Activated CD4-positive, alpha-beta T cell treated with anti-CD3 and anti-CD28 coated beads for 36 hours (primary cell): ENCODE results near the gene ATF6B. TPM values are rescaled to one million over a fixed set of nuclear protein-coding genes. Genes with fewer than 3 reads are reported as not detected.

Experiments used
- ATAC-seq: fragments of 200-7000 bp; cut with Tn5 transposase; one replicate; pipeline ENCODE4 v1.10.0; 2021; ENCODE audit warnings: mild to moderate bottlenecking, moderate library complexity
- CTCF ChIA-PET: fragments of 350-600 bp; sonication (Branson Sonifier 250); formaldehyde crosslinking; loops from one replicate; lab custom pipeline; 2021; ENCODE audit warnings: antibody characterized with exemption; lab: Charles Lee
- POLR2A ChIA-PET: fragments of 350-600 bp; sonication (Branson Sonifier 250); formaldehyde crosslinking; loops from one replicate; lab custom pipeline; 2021; ENCODE audit warnings: antibody characterized with exemption, inconsistent platforms; lab: Charles Lee
- DNase-seq: peaks from one replicate; pipeline ENCODE4 v3.0.0-alpha.2; 2020
- H3K27ac Mint-ChIP-seq: one replicate; pipeline ENCODE4 v1.8.0; 2021; ENCODE audit warnings: mixed read lengths
- H3K27me3 Mint-ChIP-seq: one replicate; pipeline ENCODE4 v1.8.0; 2021; ENCODE audit warnings: mixed read lengths
- H3K36me3 Mint-ChIP-seq: one replicate; pipeline ENCODE4 v1.8.0; 2021; ENCODE audit warnings: low read depth, mixed read lengths
- H3K4me1 Mint-ChIP-seq: one replicate; pipeline ENCODE4 v1.8.0; 2021; ENCODE audit warnings: mixed read lengths
- H3K4me3 Mint-ChIP-seq: one replicate; pipeline ENCODE4 v1.8.0; 2021; ENCODE audit warnings: mild to moderate bottlenecking, moderate library complexity, mixed read lengths
- H3K9me3 Mint-ChIP-seq: one replicate; pipeline ENCODE4 v1.8.0; 2021; ENCODE audit warnings: low read depth, mixed read lengths
- intact Hi-C, 2 experiments: fragments of 100-400 bp; cut with DNase I in 1 of 2; cut with micrococcal nuclease in 1 of 2; formaldehyde crosslinking; loops; one replicate each; pipeline versions ENCODE4 v1.14.2 to v1.15.1; 2022 to 2024; cut with DNase I, micrococcal nuclease
- total RNA-seq, 2 experiments: library from RNA; stranded (reverse); gene quantifications; one replicate each; pipeline ENCODE4 v1.2.3, GENCODE V29; 2021

Gene ATF6B
- total RNA-seq: 10 to 100 TPM; 60.2 to 63.4 TPM

- ATAC-seq: peak; percentile 91
- peak; percentile 99 for DNase-seq
- Mint-ChIP-seq H3K36me3 (peaks cover 18% of the 10 kb centered on the region), H3K27me3 (no peaks in the 10 kb centered on the region), H3K4me1 (peaks cover 39% of the 10 kb centered on the region), H3K9me3 (no peaks in the 10 kb centered on the region), H3K4me3 (peak within 1 kb of the TSS; percentile 99), H3K27ac (peak within 1 kb of the TSS; percentile 98)
- ChIA-PET CTCF (interaction anchor here (0.6 to 4.2 kb wide), 6 partner anchors 8 to 1946 kb away, joined by 3 to 36 read pairs (median 4); no protein-coding TSS in a partner anchor), POLR2A (interaction anchor here (0.6 to 2.2 kb wide), 11 partner anchors 9 to 844 kb away, joined by 3 to 8 read pairs (median 3); partner anchors contain the start of gene EHMT2)
- intact Hi-C loops: loop anchor here (1.0 to 10.0 kb wide), 5 partner anchors 50 to 725 kb away; partner anchors contain the start of genes ATP6V1G2 (in 1 of the 2), DDX39B (in 1 of the 2), EHMT2 (in 1 of the 2) and NFKBIL1 (in 1 of the 2)
Measured at GRCh38 chr6:32127717-32128592, at the start of gene ATF6B. Gene ATF6B, minus strand, starts transcription at chr6:32128246. Its CDS starts 39 bp downstream, at chr6:32128207.

- CTCF ChIA-PET: interaction anchor here (0.6 to 1.4 kb wide), 3 partner anchors 16 to 665 kb away, joined by 3 to 5 read pairs (median 4); partner anchors contain the start of gene GPSM3
- peaks cover 24% of the 10 kb centered on the region for H3K36me3 Mint-ChIP-seq
- H3K27ac Mint-ChIP-seq: peak overlapping the region; percentile 98
- POLR2A ChIA-PET: interaction anchor here (0.8 to 1.4 kb wide), 5 partner anchors 14 to 794 kb away, joined by 3 to 7 read pairs (median 4); partner anchors contain the start of genes ATF6B, PSMB9 and TAP1
- intact Hi-C loops: loop anchor here (1.0 to 5.0 kb wide), 12 partner anchors 22 to 1620 kb away; partner anchors contain the start of genes HSD17B8 (in 2 of the 2), PPT2 (in 2 of the 2), PSMB8 (in 2 of the 2) and RXRB (in 2 of the 2)
- DNase-seq: peak; percentile 57
- no peak for ATAC-seq
- no peaks in the 10 kb centered on the region for H3K27me3 Mint-ChIP-seq
- H3K4me1 Mint-ChIP-seq: peaks cover 70% of the 10 kb centered on the region
- no peaks in the 10 kb centered on the region for H3K9me3 Mint-ChIP-seq
- peak overlapping the region; percentile 92 for H3K4me3 Mint-ChIP-seq
Measured at GRCh38 chr6:32177183-32177787, 49.2 kb upstream of the ATF6B start.

- intact Hi-C loops: loop anchor here (1.0 to 5.0 kb wide), 13 partner anchors 22 to 1619 kb away; partner anchors contain the start of genes HSD17B8 (in 2 of the 2), PPT2 (in 2 of the 2), PSMB8 (in 2 of the 2) and RXRB (in 2 of the 2)
- ChIA-PET POLR2A (interaction anchor here (0.6 to 1.4 kb wide), 5 partner anchors 9 to 795 kb away, joined by 4 to 7 read pairs (median 5); partner anchors contain the start of genes ATF6B, PSMB9 and TAP1), CTCF (interaction anchor here (1.3 to 1.4 kb wide), 2 partner anchors 17 to 19 kb away, joined by 4 to 5 read pairs; partner anchors contain the start of gene GPSM3)
- H3K27me3 Mint-ChIP-seq: no peaks in the 10 kb centered on the region
- ATAC-seq (no peak), DNase-seq (no peak)
- peaks cover 24% of the 10 kb centered on the region for H3K36me3 Mint-ChIP-seq
- no peaks in the 10 kb centered on the region for H3K9me3 Mint-ChIP-seq
- H3K4me1 Mint-ChIP-seq: peaks cover 67% of the 10 kb centered on the region
- peak overlapping the region; percentile 92 for H3K4me3 Mint-ChIP-seq
- peak overlapping the region; percentile 98 for H3K27ac Mint-ChIP-seq
Measured at GRCh38 chr6:32176476-32177182, 48.6 kb upstream of the ATF6B start.

- Mint-ChIP-seq H3K4me3 (peak within 1 kb of the TSS; percentile 92), H3K36me3 (peaks cover 22% of the 10 kb centered on the region), H3K4me1 (peaks cover 62% of the 10 kb centered on the region), H3K9me3 (no peaks in the 10 kb centered on the region), H3K27me3 (no peaks in the 10 kb centered on the region), H3K27ac (peak within 1 kb of the TSS; percentile 98)
- peak; percentile 53 for ATAC-seq
- intact Hi-C loops: loop anchor here (1.0 to 5.0 kb wide), 10 partner anchors 21 to 1619 kb away; partner anchors contain the start of genes HSD17B8 (in 2 of the 2), PSMB8 (in 2 of the 2), RXRB (in 2 of the 2) and SLC39A7 (in 2 of the 2)
- CTCF ChIA-PET: interaction anchor here (1.3 kb wide), 1 partner anchor 20 kb away, joined by 4 read pairs; no protein-coding TSS in a partner anchor
- peak; percentile 98 for DNase-seq
- POLR2A ChIA-PET: interaction anchor here (0.7 kb wide), 1 partner anchor 20 kb away, joined by 5 read pairs; no protein-coding TSS in a partner anchor
Measured at GRCh38 chr6:32175711-32176475, 47.8 kb upstream of the ATF6B start, which contains the start of gene AGPAT1. Gene AGPAT1, minus strand, starts transcription at chr6:32176084. Its CDS starts 4,588 bp downstream, at chr6:32171496.

- no peak for ATAC-seq
- intact Hi-C loops: loop anchor here (5.0 kb wide), 8 partner anchors 438 to 1618 kb away; partner anchors contain the start of genes HSD17B8 (in 2 of the 2), PSMB8 (in 2 of the 2), RXRB (in 2 of the 2) and SLC39A7 (in 2 of the 2)
- Mint-ChIP-seq H3K9me3 (no peaks in the 10 kb centered on the region), H3K4me3 (peak overlapping the region; percentile 92), H3K4me1 (peaks cover 57% of the 10 kb centered on the region), H3K27ac (peak overlapping the region; percentile 83), H3K36me3 (peaks cover 21% of the 10 kb centered on the region), H3K27me3 (no peaks in the 10 kb centered on the region)
- DNase-seq: no peak
- POLR2A ChIA-PET: no interaction called here
- CTCF ChIA-PET: no interaction called here
Measured at GRCh38 chr6:32175322-32175710, 47.3 kb upstream of the ATF6B start.

- ATAC-seq (no peak), DNase-seq (no peak)
- H3K36me3 Mint-ChIP-seq: peaks cover 18% of the 10 kb centered on the region
- peak overlapping the region; percentile 58 for H3K27ac Mint-ChIP-seq
- H3K4me1 Mint-ChIP-seq: peaks cover 48% of the 10 kb centered on the region
- H3K4me3 Mint-ChIP-seq: no peak overlapping the region
- H3K9me3 Mint-ChIP-seq: no peaks in the 10 kb centered on the region
- CTCF ChIA-PET: no interaction called here
- POLR2A ChIA-PET: no interaction called here
- H3K27me3 Mint-ChIP-seq: no peaks in the 10 kb centered on the region
- intact Hi-C loops: no loop called here
Measured at GRCh38 chr6:32174416-32174815, 46.4 kb upstream of the ATF6B start.

- POLR2A ChIA-PET: interaction anchor here (0.7 kb wide), 1 partner anchor 449 kb away, joined by 4 read pairs; no protein-coding TSS in a partner anchor
- CTCF ChIA-PET: interaction anchor here (0.6 kb wide), 1 partner anchor 436 kb away, joined by 3 read pairs; no protein-coding TSS in a partner anchor
- no peak overlapping the region for H3K4me3 Mint-ChIP-seq
Measured at GRCh38 chr6:32173051-32173727, 45.1 kb upstream of the ATF6B start.

GRCh38 chr6:32171234-32171633, 43.2 kb upstream of the ATF6B start:
- peaks cover 25% of the 10 kb centered on the region for H3K36me3 Mint-ChIP-seq
- H3K9me3 Mint-ChIP-seq: no peaks in the 10 kb centered on the region
- ChIA-PET POLR2A (no interaction called here), CTCF (interaction anchor here (0.6 to 1.4 kb wide), 2 partner anchors 9 to 44 kb away, joined by 3 read pairs; no protein-coding TSS in a partner anchor)
- no peak overlapping the region for H3K27ac Mint-ChIP-seq
- no peak for DNase-seq
- peaks cover 27% of the 10 kb centered on the region for H3K4me1 Mint-ChIP-seq
- no peak overlapping the region for H3K4me3 Mint-ChIP-seq
- H3K27me3 Mint-ChIP-seq: no peaks in the 10 kb centered on the region
- no peak for ATAC-seq
- intact Hi-C loops: no loop called here

More at GRCh38 chr6:32173051-32173727, 45.1 kb upstream of the ATF6B start:
- intact Hi-C loops: no loop called here
- no peak for DNase-seq
- Mint-ChIP-seq H3K27ac (peak overlapping the region; percentile 17), H3K27me3 (no peaks in the 10 kb centered on the region), H3K4me1 (peaks cover 39% of the 10 kb centered on the region), H3K9me3 (no peaks in the 10 kb centered on the region), H3K36me3 (peaks cover 19% of the 10 kb centered on the region)
- ATAC-seq: no peak

- ChIA-PET POLR2A (no interaction called here), CTCF (no interaction called here)
- H3K4me3 Mint-ChIP-seq: no peak overlapping the region
- H3K9me3 Mint-ChIP-seq: no peaks in the 10 kb centered on the region
- intact Hi-C loops: no loop called here
- H3K27ac Mint-ChIP-seq: no peak overlapping the region
- ATAC-seq: no peak
- no peak for DNase-seq
- no peaks in the 10 kb centered on the region for H3K27me3 Mint-ChIP-seq
- peaks cover 25% of the 10 kb centered on the region for H3K4me1 Mint-ChIP-seq
- peaks cover 30% of the 10 kb centered on the region for H3K36me3 Mint-ChIP-seq
Measured at GRCh38 chr6:32170294-32170693, 42.2 kb upstream of the ATF6B start.
